HG03565 (cell line): ENCODE measurements around the gene EDA.
"Not testable (repeated sequence)": the region's sequence is repeated elsewhere in the genome, so short reads cannot be mapped to it uniquely, and the experiment has no call there.

Source experiments
- ATAC-seq: cut with Tn5 transposase; IDR thresholded peaks from one replicate; pipeline ENCODE4 v1.9.1; 2021; ENCODE audit warnings: mild to moderate bottlenecking, moderate library complexity; ENCODE audit not compliant: unreplicated experiment

The EDA gene

GRCh38 chrX:69741721-69742120, 125.8 kb downstream of the EDA start:
- ATAC-seq = no peak

- ATAC-seq = no peak
Measured at GRCh38 chrX:69746051-69746450, 130.1 kb downstream of the EDA start.

GRCh38 chrX:69748055-69748454, 132.1 kb downstream of the EDA start:
- ATAC-seq = no peak

- ATAC-seq = no peak
Measured at GRCh38 chrX:69759921-69760625, 144.2 kb downstream of the EDA start.

GRCh38 chrX:69761633-69762032, 145.7 kb downstream of the EDA start:
- ATAC-seq = no peak

GRCh38 chrX:69762340-69762739, 146.4 kb downstream of the EDA start:
- no peak for ATAC-seq

- ATAC-seq = no peak
Measured at GRCh38 chrX:69793260-69793935, 177.5 kb downstream of the EDA start.

- ATAC-seq = no peak
Measured at GRCh38 chrX:69795702-69796101, 179.8 kb downstream of the EDA start.

- ATAC-seq = no peak
Measured at GRCh38 chrX:69807400-69807799, 191.5 kb downstream of the EDA start.

- no peak for ATAC-seq
Measured at GRCh38 chrX:69808375-69808774, 192.5 kb downstream of the EDA start.

GRCh38 chrX:69813677-69814076, 197.8 kb downstream of the EDA start:
- no peak for ATAC-seq

- ATAC-seq = no peak
Measured at GRCh38 chrX:69815063-69815462, 199.2 kb downstream of the EDA start.

GRCh38 chrX:69815519-69815918, 199.6 kb downstream of the EDA start:
- ATAC-seq = no peak

- no peak for ATAC-seq
Measured at GRCh38 chrX:69844636-69845035, 228.7 kb downstream of the EDA start.

GRCh38 chrX:69859999-69860398, 244.1 kb downstream of the EDA start:
- not testable (repeated sequence) for ATAC-seq

GRCh38 chrX:69876221-69876620, 260.3 kb downstream of the EDA start:
- ATAC-seq = no peak

GRCh38 chrX:69884210-69884609, 268.3 kb downstream of the EDA start:
- no peak for ATAC-seq

GRCh38 chrX:69896046-69896445, 280.1 kb downstream of the EDA start:
- no peak for ATAC-seq

GRCh38 chrX:69900491-69900890, 284.6 kb downstream of the EDA start:
- ATAC-seq = no peak

- no peak for ATAC-seq
Measured at GRCh38 chrX:69906447-69906846, 290.5 kb downstream of the EDA start.

GRCh38 chrX:69914781-69915180, 298.9 kb downstream of the EDA start:
- no peak for ATAC-seq

- ATAC-seq = no peak
Measured at GRCh38 chrX:69919749-69920148, 303.8 kb downstream of the EDA start.

- ATAC-seq = no peak
Measured at GRCh38 chrX:69932323-69932722, 316.4 kb downstream of the EDA start.
